Peyer's patch (tissue), 4 donors: Measurements from ENCODE around the gene LMF1. TPM values are rescaled to one million over a fixed set of nuclear protein-coding genes. Genes with fewer than 3 reads are reported as not detected.
"Not testable (repeated sequence)": the region's sequence is repeated elsewhere in the genome, so short reads cannot be mapped to it uniquely, and the experiment has no call there.

ENCODE experiments used
- DNase-seq, 3 donors: peaks; one replicate each; pipeline ENCODE4 v3.0.0-alpha.2; 2017 to 2019
- H3K27ac ChIP-seq, 4 donors: fragments of 200-600 bp; sonication (generic); one replicate each; pipeline ENCODE4 v1.5.1; 2016 to 2019
- H3K27me3 ChIP-seq, 2 donors: fragments of 200-600 bp; sonication (generic); one replicate each; pipeline ENCODE4 v1.5.1; 2019
- H3K36me3 ChIP-seq, 3 donors: fragments of 200-600 bp; sonication (generic); one replicate each; pipeline ENCODE4 v1.5.1; 2016 to 2019
- H3K4me1 ChIP-seq, 4 donors: fragments of 200-600 bp; sonication (generic); one replicate each; pipeline ENCODE4 v1.5.1; 2016 to 2019
- H3K4me3 ChIP-seq, 4 donors: fragments of 200-600 bp; sonication (generic); 1 replicate in 3 of 4; 2 replicates in 1 of 4; pipeline ENCODE4 v1.5.1; 2016 to 2019; ENCODE audit warnings: mild to moderate bottlenecking in 1 of 4
- H3K9me3 ChIP-seq, 4 donors: fragments of 200-600 bp; sonication (generic); one replicate each; pipeline ENCODE4 v1.5.1; 2016 to 2019; ENCODE audit warnings: mild to moderate bottlenecking in 1 of 4
- CTCF ChIP-seq, 6 experiments: fragments of 450-650 bp in 4 of 6; fragments of 200-600 bp in 2 of 6; sonication (generic) in 1 of 6; IDR thresholded peaks; one replicate each; pipeline ENCODE4 v1.5.1; 2017 to 2019; ENCODE audit warnings: antibody characterized with exemption in 6 of 6, mild to moderate bottlenecking in 3 of 6, moderate library complexity in 1 of 6
- POLR2A ChIP-seq, 2 donors: fragments of 450-650 bp; IDR thresholded peaks; one replicate each; pipeline ENCODE4 v1.5.1; 2017; ENCODE audit warnings: antibody characterized with exemption in 2 of 2, mild to moderate bottlenecking in 2 of 2, moderate library complexity in 2 of 2
- total RNA-seq, 4 donors: library from RNA; depleted of rRNA; stranded (reverse); fragments of >200 nt; gene quantifications; one replicate each; pipeline ENCODE4 v1.1.0, GENCODE V29; 2016

LMF1 gene
- total RNA-seq, 4 donors from 2014 or later: 16.3 to 85.4 (median 54.6) TPM

DNA sequence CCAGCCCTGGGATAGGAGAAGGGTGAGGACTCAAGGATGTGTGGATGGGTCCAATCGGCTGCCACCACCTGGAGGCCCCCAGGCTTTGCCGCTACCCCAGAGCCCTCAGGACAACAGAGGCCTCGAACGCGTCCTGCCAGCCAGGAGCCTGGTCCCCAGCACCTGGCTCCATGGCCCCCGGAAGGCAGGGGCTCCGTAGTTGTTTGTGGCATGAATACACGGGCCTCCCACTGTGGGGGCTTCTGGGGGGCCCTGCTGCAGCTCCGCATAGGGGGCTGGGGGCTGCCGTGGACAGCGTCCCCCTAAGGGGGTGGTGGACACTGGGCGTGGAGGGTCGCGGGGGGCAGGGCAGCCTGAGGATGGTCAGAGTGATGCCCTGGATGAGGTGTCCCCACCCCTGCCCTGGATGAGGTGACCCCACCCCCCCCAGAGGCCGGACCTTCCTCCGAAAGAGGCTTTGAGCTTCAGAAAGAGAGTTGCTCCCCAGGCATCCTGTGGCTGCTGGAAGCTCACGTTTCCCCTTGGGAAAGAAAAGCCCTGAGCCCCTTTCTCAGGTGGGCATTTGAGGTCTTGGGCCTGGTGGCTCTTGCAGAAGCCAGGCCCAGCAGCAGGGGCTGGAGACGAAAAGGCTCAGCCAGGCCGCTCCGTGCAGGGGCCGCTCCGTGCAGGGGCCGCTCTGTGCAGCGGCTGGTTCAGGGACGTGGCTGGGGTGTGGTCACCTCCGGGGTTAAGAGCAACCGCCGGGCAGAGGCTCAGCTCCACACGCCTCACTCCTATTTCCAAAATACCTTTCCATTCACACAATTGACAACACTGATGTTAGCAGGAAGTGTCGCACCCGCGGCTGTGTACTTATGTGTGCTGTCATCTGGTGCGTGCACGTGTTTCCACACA, 130.0 kb downstream of the LMF1 start:
- no peak overlapping the region for H3K27ac ChIP-seq
- H3K27me3 ChIP-seq: no peaks in the 10 kb centered on the region
- no peak overlapping the region for H3K4me3 ChIP-seq
- no peak for TF ChIP-seq POLR2A (IDR thresholded peaks at IDR 0.05)
- no peak for TF ChIP-seq CTCF (IDR thresholded peaks at IDR 0.05)
- DNase-seq: no peak
- peaks cover 0 to 14% (median 0%) of the 10 kb centered on the region in 4 donors for H3K9me3 ChIP-seq
- H3K4me1 ChIP-seq: no peaks in the 10 kb centered on the region
- no peaks in the 10 kb centered on the region for H3K36me3 ChIP-seq

DNA sequence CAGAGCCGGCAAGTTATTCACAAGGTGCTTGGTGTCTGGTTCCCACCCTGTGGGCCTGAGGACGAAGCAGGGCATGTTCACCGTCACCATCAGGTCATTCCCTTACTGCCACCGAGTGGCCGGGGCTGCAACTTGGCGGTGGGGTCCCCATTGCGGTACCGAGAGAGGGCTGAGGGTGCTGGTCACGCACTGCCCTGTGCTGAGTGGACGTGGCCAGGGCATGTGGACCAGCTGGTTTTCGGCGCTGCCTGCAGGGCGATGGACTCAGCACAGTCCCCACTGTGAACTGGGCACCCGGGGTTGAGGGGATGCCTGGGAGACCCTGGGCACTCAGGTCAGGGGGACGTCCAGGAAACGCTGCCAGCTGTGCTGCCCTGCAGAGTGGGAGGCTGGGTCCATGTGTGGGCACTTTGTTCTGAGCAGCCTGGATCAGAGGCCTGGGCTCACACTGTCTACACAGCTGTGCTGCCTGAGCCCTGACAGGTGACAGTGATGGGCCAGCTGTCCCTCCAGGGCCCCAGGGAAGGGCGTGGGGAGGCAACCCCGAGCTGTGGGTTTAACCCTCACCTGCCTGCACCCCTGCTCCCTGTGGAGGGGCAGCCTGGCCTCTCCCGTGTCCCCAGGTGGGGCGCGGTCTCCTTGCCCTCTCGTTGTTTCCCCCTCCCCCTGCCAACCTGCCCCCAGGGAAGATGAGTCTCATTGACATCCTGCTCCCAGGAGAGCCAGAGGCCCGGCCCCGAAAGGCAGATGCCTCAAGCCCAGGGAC, 131.0 kb downstream of the LMF1 start:
- Histone ChIP-seq H3K4me1 (no peaks in the 10 kb centered on the region), H3K4me3 (no peak overlapping the region), H3K36me3 (no peaks in the 10 kb centered on the region), H3K27ac (no peak overlapping the region), H3K9me3 (peaks cover 0 to 16% (median 0%) of the 10 kb centered on the region in 4 donors), H3K27me3 (no peaks in the 10 kb centered on the region)
- no peak for DNase-seq
- no peak for TF ChIP-seq CTCF (IDR thresholded peaks at IDR 0.05)
- TF ChIP-seq POLR2A (IDR thresholded peaks at IDR 0.05): no peak

DNA sequence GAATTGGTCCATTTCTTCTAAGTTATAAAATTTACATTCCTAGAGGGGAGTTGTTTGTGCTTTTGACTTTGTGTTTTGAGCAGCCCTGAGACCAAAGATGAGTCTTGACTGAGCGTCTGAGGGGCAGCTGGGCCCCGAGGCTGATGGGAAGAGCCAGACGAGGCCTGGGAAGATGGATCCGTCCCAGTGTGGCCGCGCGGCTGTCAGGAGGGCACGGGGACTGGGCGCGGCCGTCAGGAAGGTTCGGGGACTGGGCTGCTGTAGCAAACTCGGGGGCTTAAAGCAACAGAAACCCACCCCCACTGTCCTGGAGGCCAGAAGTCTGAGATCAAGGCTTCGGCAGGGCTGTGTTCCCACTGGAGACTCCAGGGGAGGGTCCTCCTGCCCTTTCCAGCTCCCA, 132.0 kb downstream of the LMF1 start:
- Histone ChIP-seq H3K9me3 (peaks cover 0 to 16% (median 0%) of the 10 kb centered on the region in 4 donors), H3K4me3 (no peak overlapping the region), H3K27ac (no peak overlapping the region), H3K36me3 (no peaks in the 10 kb centered on the region), H3K4me1 (no peaks in the 10 kb centered on the region), H3K27me3 (no peaks in the 10 kb centered on the region)
- no peak for DNase-seq
- TF ChIP-seq CTCF (IDR thresholded peaks at IDR 0.05) (no peak), POLR2A (IDR thresholded peaks at IDR 0.05) (no peak)

- DNase-seq, H3K27ac ChIP-seq, H3K27me3 ChIP-seq, H3K36me3 ChIP-seq, H3K4me3 ChIP-seq: not testable (repeated sequence)
- peaks cover 0 to 11% (median 0%) of the 10 kb centered on the region in 4 donors for H3K4me1 ChIP-seq
- H3K9me3 ChIP-seq: peaks cover 0 to 16% (median 0%) of the 10 kb centered on the region in 4 donors
These were observed 134.0 kb downstream of the LMF1 start for GRCh38 chr16:836822-837221.

DNA sequence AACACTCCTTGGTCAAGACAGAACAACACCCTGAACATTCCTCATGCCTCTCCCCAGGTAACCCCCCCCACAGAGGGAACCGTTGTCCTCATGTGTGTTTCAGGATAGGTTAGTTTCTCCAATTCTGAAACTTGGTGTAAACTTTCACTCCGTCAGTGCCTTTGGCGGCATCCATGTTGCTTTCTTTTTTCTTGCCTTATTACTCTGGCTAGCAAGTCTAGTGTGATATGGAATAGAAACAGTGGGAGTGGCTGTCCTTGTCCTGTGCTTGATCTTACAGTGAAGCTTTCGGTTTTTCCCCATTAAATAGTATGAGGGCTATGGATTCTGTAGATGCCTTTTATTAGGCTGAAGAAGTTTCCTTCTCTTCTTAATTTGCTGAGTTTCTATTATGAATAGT, 134.6 kb downstream of the LMF1 start:
- Histone ChIP-seq H3K27ac (no peak overlapping the region), H3K9me3 (peaks cover 0 to 16% (median 0%) of the 10 kb centered on the region in 4 donors), H3K4me1 (peaks cover 0 to 17% (median 0%) of the 10 kb centered on the region in 4 donors), H3K27me3 (no peaks in the 10 kb centered on the region), H3K4me3 (no peak overlapping the region), H3K36me3 (no peaks in the 10 kb centered on the region)
- TF ChIP-seq POLR2A (IDR thresholded peaks at IDR 0.05): no peak
- TF ChIP-seq CTCF (IDR thresholded peaks at IDR 0.05): no peak
- no peak for DNase-seq

- peaks cover 0 to 16% (median 0%) of the 10 kb centered on the region in 4 donors for H3K9me3 ChIP-seq
- no peaks in the 10 kb centered on the region for H3K36me3 ChIP-seq
- no peak overlapping the region for H3K27ac ChIP-seq
- H3K27me3 ChIP-seq: no peaks in the 10 kb centered on the region
- no peak for TF ChIP-seq POLR2A (IDR thresholded peaks at IDR 0.05)
- TF ChIP-seq CTCF (IDR thresholded peaks at IDR 0.05): no peak
- no peak overlapping the region for H3K4me3 ChIP-seq
- no peak for DNase-seq
- H3K4me1 ChIP-seq: peaks cover 0 to 17% (median 0%) of the 10 kb centered on the region in 4 donors
These were observed 135.4 kb downstream of the LMF1 start for GRCh38 chr16:835373-835772.
